K562 (cell line): Measurements from ENCODE around the gene NAT10. TPM values are rescaled to one million over a fixed set of nuclear protein-coding genes. Genes with fewer than 3 reads are reported as not detected.

Experiments
- C11orf30 ChIP-seq: fragments of 450-650 bp; IDR thresholded peaks from 2 replicates; pipeline ENCODE4 v1.6.1; 2016; ENCODE audit warnings: low read depth, mild to moderate bottlenecking
- CBFA2T2 ChIP-seq: fragments of 450-650 bp; conservative IDR thresholded peaks from 2 replicates; pipeline ENCODE4 v1.6.1; 2017; ENCODE audit warnings: mild to moderate bottlenecking
- CBFA2T3 ChIP-seq: fragments of 450-650 bp; IDR thresholded peaks from 2 replicates; pipeline ENCODE4 v1.6.1; 2017
- COPS2 ChIP-seq: fragments of 450-650 bp; conservative IDR thresholded peaks from 2 replicates; pipeline ENCODE4 v1.6.1; 2016; ENCODE audit warnings: mild to moderate bottlenecking, moderate library complexity
- EHMT2 ChIP-seq: fragments of 450-650 bp; IDR thresholded peaks from 2 replicates; pipeline ENCODE4 v1.6.1; 2018; ENCODE audit warnings: antibody characterized with exemption
- JUND ChIP-seq, 2 experiments: IDR thresholded peaks; 2 replicates in 1 of 2; 3 replicates in 1 of 2; pipeline ENCODE4 v1.6.1; 2011; ENCODE audit warnings: borderline replicate concordance in 2 of 2, low read depth in 2 of 2, low read length in 2 of 2, improper control_type of control experiment in 1 of 2, missing biosample characterization in 1 of 2, missing genetic modification characterization in 1 of 2, missing genetic modification reagents in 1 of 2
- KDM1A ChIP-seq, 2 experiments: fragments of 450-650 bp; IDR thresholded peaks; 2 replicates each; pipeline ENCODE4 v1.6.1; 2016; ENCODE audit warnings: mild to moderate bottlenecking in 2 of 2
- NR3C1 ChIP-seq: sonication (generic); formaldehyde crosslinking; IDR thresholded peaks from 2 replicates; pipeline ENCODE4 v1.8.1; 2022; ENCODE audit warnings: missing genetic modification reagents
- PTTG1 ChIP-seq: fragments of 450-650 bp; IDR thresholded peaks from 2 replicates; pipeline ENCODE4 v1.6.1; 2016; ENCODE audit warnings: low read depth, mild to moderate bottlenecking, missing genetic modification characterization, missing compliant biosample characterization
- RCOR1 ChIP-seq, 2 experiments: IDR thresholded peaks; 2 replicates each; pipeline ENCODE4 v1.6.1; 2012; ENCODE audit warnings: low read depth in 2 of 2, low read length in 2 of 2, borderline replicate concordance in 1 of 2, improper control_type of control experiment in 1 of 2
- SETDB1 ChIP-seq: IDR thresholded peaks from one replicate; pipeline ENCODE4 v1.6.1; 2012; ENCODE audit warnings: low read length, control low read depth, inconsistent platforms
- SOX6 ChIP-seq: fragments of 450-650 bp; IDR thresholded peaks from 2 replicates; pipeline ENCODE4 v1.6.1; 2014; ENCODE audit warnings: mild to moderate bottlenecking
- TEAD4 ChIP-seq, 2 experiments: sonication (generic) in 1 of 2; formaldehyde crosslinking in 1 of 2; IDR thresholded peaks; 2 replicates each; pipeline versions ENCODE4 v1.6.1 to v1.8.0; 2012 to 2022; ENCODE audit warnings: borderline replicate concordance in 1 of 2, inconsistent platforms in 1 of 2, low read length in 1 of 2, mild to moderate bottlenecking in 1 of 2, missing genetic modification reagents in 1 of 2
- YY1 ChIP-seq, 3 experiments: IDR thresholded peaks; 2 replicates each; pipeline ENCODE4 v1.6.1; 2011; ENCODE audit warnings: low read length in 2 of 3, mild to moderate bottlenecking in 2 of 3, moderate library complexity in 2 of 3, borderline replicate concordance in 1 of 3, control low read depth in 1 of 3, low read depth in 1 of 3; ENCODE audit not compliant: insufficient read depth in 3 of 3, insufficient replicate concordance in 2 of 3, control insufficient read depth in 1 of 3, insufficient read length in 1 of 3; ENCODE audit errors: extremely low read depth in 1 of 3
- ZBTB8A ChIP-seq: fragments of 450-650 bp; IDR thresholded peaks from 2 replicates; pipeline ENCODE4 v1.6.1; 2018; ENCODE audit warnings: mild to moderate bottlenecking, moderate library complexity; ENCODE audit not compliant: partially characterized antibody
- ZNF175 ChIP-seq: fragments of 200-800 bp; sonication (Bioruptor generic); IDR thresholded peaks from 2 replicates; pipeline ENCODE4 v1.6.1; 2016; ENCODE audit warnings: low read depth, mild to moderate bottlenecking, missing genetic modification characterization, missing compliant biosample characterization
- ZNF785 ChIP-seq: fragments of 250-450 bp; sonication (Bioruptor Pico); IDR thresholded peaks from 2 replicates; pipeline ENCODE4 v1.4.0; 2020; ENCODE audit warnings: mild to moderate bottlenecking
- polyA plus RNA-seq, 8 experiments: library from polyadenylated mRNA; depleted of rRNA in 4 of 8; stranded (reverse) in 5 of 8; unstranded in 3 of 8; fragments of >200 nt; fragmentation: Nextera tagmentation in 2 of 8; fragmentation: Illumina TruSeq in 1 of 8; extraction: Ambion mirVana in 2 of 8; extraction: Trizol in 1 of 8; gene quantifications; 2 replicates each; pipeline versions ENCODE4 v1.2.1 to v1.2.3, GENCODE V29; 2011 to 2014; ENCODE audit warnings: inconsistent platforms in 1 of 8, missing spikeins in 1 of 8
- total RNA-seq, 7 experiments: library from RNA; depleted of rRNA in 6 of 7; stranded (reverse); fragments of >200 nt in 6 of 7; fragmentation: Illumina TruSeq in 2 of 7; extraction: Trizol in 2 of 7; gene quantifications; 2 replicates each; pipeline versions ENCODE4 v1.2.1 to v1.2.3, GENCODE V29; 2011 to 2021; ENCODE audit warnings: low replicate concordance in 1 of 7
- TF ChIP-seq, protein P1 (sequence below): fragments of 450-650 bp; IDR thresholded peaks from 2 replicates; pipeline ENCODE4 v1.6.1; 2018; ENCODE audit warnings: mild to moderate bottlenecking, low read depth; ENCODE audit not compliant: partially characterized antibody
- TF ChIP-seq, protein P2 (sequence below): fragments of 450-650 bp; conservative IDR thresholded peaks from 2 replicates; pipeline ENCODE4 v1.6.1; 2016; ENCODE audit warnings: missing genetic modification characterization, low read depth, mild to moderate bottlenecking, missing compliant biosample characterization, moderate library complexity

Gene NAT10
- total and polyA plus RNA-seq, 9 of the 15 experiments (the other 6 are each of a cell fraction or from before 2014, with no cell fraction given), result 55.4 to 125 (median 86.3) TPM

DNA sequence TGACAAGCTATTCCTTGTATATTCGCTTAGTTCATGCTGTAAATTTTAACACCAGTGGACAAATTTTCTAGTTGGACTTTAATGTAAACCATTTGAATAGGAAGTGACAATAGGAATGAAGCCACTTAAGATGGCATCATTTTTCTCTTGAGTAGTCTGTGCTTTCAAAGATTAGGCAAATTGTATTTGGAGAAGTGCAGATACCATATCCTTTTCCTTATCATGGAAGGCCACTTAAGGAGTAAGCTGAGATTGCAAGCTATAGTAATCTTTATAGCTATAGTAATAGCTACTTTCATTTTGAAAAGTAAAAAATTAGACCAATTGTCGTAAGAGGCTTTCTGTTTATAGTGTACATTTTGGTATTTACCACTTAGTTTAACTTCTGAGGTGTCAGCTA, 41.1 kb upstream of the NAT10 start (continued):
- TF ChIP-seq ZNF175 (0 out of 2 replicates have a peak, but pooled peaks have one; percentile 34), CBFA2T3 (peak; percentile 76), SOX6 (0 out of 2 replicates have a peak, but pooled peaks have one; percentile 25), COPS2 (no peak), ZNF785 (no peak), KDM1A (IDR thresholded peaks at IDR 0.05) (peak; percentile 68 to 70; a peak in 3 of 4 replicates), PTTG1 (tag) (no peak), SETDB1 (no peak), NR3C1 (CRISPR knock-in tag) (no peak), JUND (IDR thresholded peaks at IDR 0.05; ENCODE audit: borderline replicate concordance, low read depth, low read length) (no peak), JUND (tag; IDR thresholded peaks at IDR 0.05; ENCODE audit: borderline replicate concordance, low read depth, low read length) (no peak), TEAD4 (IDR thresholded peaks at IDR 0.05; ENCODE audit: low read length) (peak; percentile 74), TEAD4 (CRISPR knock-in tag; IDR thresholded peaks at IDR 0.05; ENCODE audit: borderline replicate concordance) (no peak), RCOR1 (IDR thresholded peaks at IDR 0.05; ENCODE audit: borderline replicate concordance in 1 of 2, low read depth in 2 of 2, low read length in 2 of 2) (peak in 1 of 2 experiments; percentile 94; a peak in 2 of 4 replicates), YY1 (IDR thresholded peaks at IDR 0.05; ENCODE audit: borderline replicate concordance in 1 of 3, control insufficient read depth in 1 of 3, extremely low read depth in 1 of 3, insufficient read depth in 3 of 3, insufficient read length in 1 of 3, insufficient replicate concordance in 2 of 3, low read depth in 1 of 3, low read length in 2 of 3) (no peak), EHMT2 (no peak), C11orf30 (no peak), ZBTB8A (no peak), CBFA2T2 (peak; percentile 42)
- TF ChIP-seq, protein P1, sequence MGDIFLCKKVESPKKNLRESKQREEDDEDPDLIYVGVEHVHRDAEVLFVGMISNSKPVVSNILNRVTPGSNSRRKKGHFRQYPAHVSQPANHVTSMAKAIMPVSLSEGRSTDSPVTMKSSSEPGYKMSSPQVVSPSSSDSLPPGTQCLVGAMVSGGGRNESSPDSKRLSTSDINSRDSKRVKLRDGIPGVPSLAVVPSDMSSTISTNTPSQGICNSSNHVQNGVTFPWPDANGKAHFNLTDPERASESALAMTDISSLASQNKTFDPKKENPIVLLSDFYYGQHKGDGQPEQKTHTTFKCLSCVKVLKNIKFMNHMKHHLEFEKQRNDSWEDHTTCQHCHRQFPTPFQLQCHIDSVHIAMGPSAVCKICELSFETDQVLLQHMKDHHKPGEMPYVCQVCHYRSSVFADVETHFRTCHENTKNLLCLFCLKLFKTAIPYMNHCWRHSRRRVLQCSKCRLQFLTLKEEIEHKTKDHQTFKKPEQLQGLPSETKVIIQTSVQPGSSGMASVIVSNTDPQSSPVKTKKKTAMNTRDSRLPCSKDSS, result no peak
- TF ChIP-seq, protein P2, sequence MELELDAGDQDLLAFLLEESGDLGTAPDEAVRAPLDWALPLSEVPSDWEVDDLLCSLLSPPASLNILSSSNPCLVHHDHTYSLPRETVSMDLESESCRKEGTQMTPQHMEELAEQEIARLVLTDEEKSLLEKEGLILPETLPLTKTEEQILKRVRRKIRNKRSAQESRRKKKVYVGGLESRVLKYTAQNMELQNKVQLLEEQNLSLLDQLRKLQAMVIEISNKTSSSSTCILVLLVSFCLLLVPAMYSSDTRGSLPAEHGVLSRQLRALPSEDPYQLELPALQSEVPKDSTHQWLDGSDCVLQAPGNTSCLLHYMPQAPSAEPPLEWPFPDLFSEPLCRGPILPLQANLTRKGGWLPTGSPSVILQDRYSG (tag), result no peak
